Measurements from ENCODE around the gene TMEM259. TPM values are rescaled to one million over a fixed set of nuclear protein-coding genes. Genes with fewer than 3 reads are reported as not detected.

TMEM259 gene
- total and polyA plus RNA-seq, 2 experiments from 2014 or later, result 82.8 to 196 TPM

DNA sequence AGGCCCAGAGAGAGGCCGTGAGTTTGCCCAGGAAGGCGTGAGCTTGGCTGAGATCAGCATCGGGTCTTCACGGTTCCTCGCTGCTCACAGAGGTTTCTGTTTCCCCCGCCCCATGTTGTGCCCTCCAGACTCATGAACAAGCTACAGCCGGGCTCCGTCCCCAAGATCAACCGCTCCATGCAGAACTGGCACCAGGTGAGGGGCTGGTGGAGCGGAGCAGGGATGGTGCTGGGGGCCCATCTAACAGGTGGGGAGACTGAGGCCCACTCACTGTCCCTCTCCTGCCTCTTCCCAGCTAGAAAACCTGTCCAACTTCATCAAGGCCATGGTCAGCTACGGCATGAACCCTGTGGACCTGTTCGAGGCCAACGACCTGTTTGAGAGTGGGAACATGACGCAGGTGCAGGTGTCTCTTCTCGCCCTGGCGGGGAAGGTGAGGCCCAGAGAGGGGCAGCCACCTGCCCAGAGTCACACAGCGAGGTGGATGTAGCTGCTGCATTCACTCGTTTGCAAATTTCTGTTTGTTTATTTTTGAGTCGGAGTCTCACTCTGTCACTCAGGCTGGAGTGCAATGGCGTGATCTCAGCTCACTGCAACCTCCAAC lies 11.4 kb upstream of the TMEM259 start:
- Mint-ChIP-seq H3K27ac (no peak overlapping the region), H3K4me1 (peaks cover 9% of the 10 kb centered on the region), H3K27me3 (ENCODE audit: insufficient read depth, low read depth, poor library complexity) (peaks cover 29% of the 10 kb centered on the region), H3K4me3 (no peak overlapping the region), H3K9me3 (no peaks in the 10 kb centered on the region; the same call in 2 of the 3 replicates), H3K36me3 (ENCODE audit: low read depth) (peaks cover 60% of the 10 kb centered on the region)
- Histone ChIP-seq H3K4me3 (no peak overlapping the region), H3K27me3 (ENCODE audit: insufficient read depth) (no peaks in the 10 kb centered on the region), H4K20me1 (replicated peaks; ENCODE audit: insufficient read depth) (peaks cover 24% of the 10 kb centered on the region; the same call in 1 of the 2 replicates), H3K9me2 (ENCODE audit: insufficient read depth) (no peaks in the 10 kb centered on the region), H3K4me1 (ENCODE audit: insufficient read depth) (peaks cover 4% of the 10 kb centered on the region), H2AFZ (no peak overlapping the region), H3K4me2 (no peak overlapping the region), H3K36me3 (ENCODE audit: insufficient read depth) (peaks cover 29% of the 10 kb centered on the region), H3K79me2 (replicated peaks; ENCODE audit: insufficient read depth) (peaks cover 42% of the 10 kb centered on the region), H3F3A (replicated peaks; ENCODE audit: low read depth) (peaks cover 30% of the 10 kb centered on the region), H3K27ac (ENCODE audit: low read depth) (no peak overlapping the region)
- ATAC-seq (no peak), DNase-seq (ENCODE audit: low spot score) (no peak)
- TF ChIP-seq ZNF331 (CRISPR knock-in tag; IDR thresholded peaks at IDR 0.05; ENCODE audit: low read depth) (no peak), CTCF (conservative IDR thresholded peaks at IDR 0.05; ENCODE audit: low read depth in 2 of 2) (no peak), JUNB (IDR thresholded peaks at IDR 0.05; ENCODE audit: unreplicated experiment) (no peak), STAT1 (IDR thresholded peaks at IDR 0.05; ENCODE audit: unreplicated experiment) (no peak), REST (IDR thresholded peaks at IDR 0.05; ENCODE audit: unreplicated experiment) (no peak), CREB1 (CRISPR knock-in tag; IDR thresholded peaks at IDR 0.05; ENCODE audit: low read depth) (no peak), POLR2AphosphoS5 (IDR thresholded peaks at IDR 0.05; ENCODE audit: low read depth) (no peak), ETS1 (IDR thresholded peaks at IDR 0.05) (no peak), EZH2 (IDR thresholded peaks at IDR 0.05; ENCODE audit: low read depth, unreplicated experiment) (no peak), ZNF114 (CRISPR knock-in tag; IDR thresholded peaks at IDR 0.05) (no peak), NANOG (IDR thresholded peaks at IDR 0.05; ENCODE audit: borderline replicate concordance) (no peak), EZH2phosphoT487 (IDR thresholded peaks at IDR 0.05; ENCODE audit: unreplicated experiment) (no peak)
- TF ChIP-seq, protein P1, sequence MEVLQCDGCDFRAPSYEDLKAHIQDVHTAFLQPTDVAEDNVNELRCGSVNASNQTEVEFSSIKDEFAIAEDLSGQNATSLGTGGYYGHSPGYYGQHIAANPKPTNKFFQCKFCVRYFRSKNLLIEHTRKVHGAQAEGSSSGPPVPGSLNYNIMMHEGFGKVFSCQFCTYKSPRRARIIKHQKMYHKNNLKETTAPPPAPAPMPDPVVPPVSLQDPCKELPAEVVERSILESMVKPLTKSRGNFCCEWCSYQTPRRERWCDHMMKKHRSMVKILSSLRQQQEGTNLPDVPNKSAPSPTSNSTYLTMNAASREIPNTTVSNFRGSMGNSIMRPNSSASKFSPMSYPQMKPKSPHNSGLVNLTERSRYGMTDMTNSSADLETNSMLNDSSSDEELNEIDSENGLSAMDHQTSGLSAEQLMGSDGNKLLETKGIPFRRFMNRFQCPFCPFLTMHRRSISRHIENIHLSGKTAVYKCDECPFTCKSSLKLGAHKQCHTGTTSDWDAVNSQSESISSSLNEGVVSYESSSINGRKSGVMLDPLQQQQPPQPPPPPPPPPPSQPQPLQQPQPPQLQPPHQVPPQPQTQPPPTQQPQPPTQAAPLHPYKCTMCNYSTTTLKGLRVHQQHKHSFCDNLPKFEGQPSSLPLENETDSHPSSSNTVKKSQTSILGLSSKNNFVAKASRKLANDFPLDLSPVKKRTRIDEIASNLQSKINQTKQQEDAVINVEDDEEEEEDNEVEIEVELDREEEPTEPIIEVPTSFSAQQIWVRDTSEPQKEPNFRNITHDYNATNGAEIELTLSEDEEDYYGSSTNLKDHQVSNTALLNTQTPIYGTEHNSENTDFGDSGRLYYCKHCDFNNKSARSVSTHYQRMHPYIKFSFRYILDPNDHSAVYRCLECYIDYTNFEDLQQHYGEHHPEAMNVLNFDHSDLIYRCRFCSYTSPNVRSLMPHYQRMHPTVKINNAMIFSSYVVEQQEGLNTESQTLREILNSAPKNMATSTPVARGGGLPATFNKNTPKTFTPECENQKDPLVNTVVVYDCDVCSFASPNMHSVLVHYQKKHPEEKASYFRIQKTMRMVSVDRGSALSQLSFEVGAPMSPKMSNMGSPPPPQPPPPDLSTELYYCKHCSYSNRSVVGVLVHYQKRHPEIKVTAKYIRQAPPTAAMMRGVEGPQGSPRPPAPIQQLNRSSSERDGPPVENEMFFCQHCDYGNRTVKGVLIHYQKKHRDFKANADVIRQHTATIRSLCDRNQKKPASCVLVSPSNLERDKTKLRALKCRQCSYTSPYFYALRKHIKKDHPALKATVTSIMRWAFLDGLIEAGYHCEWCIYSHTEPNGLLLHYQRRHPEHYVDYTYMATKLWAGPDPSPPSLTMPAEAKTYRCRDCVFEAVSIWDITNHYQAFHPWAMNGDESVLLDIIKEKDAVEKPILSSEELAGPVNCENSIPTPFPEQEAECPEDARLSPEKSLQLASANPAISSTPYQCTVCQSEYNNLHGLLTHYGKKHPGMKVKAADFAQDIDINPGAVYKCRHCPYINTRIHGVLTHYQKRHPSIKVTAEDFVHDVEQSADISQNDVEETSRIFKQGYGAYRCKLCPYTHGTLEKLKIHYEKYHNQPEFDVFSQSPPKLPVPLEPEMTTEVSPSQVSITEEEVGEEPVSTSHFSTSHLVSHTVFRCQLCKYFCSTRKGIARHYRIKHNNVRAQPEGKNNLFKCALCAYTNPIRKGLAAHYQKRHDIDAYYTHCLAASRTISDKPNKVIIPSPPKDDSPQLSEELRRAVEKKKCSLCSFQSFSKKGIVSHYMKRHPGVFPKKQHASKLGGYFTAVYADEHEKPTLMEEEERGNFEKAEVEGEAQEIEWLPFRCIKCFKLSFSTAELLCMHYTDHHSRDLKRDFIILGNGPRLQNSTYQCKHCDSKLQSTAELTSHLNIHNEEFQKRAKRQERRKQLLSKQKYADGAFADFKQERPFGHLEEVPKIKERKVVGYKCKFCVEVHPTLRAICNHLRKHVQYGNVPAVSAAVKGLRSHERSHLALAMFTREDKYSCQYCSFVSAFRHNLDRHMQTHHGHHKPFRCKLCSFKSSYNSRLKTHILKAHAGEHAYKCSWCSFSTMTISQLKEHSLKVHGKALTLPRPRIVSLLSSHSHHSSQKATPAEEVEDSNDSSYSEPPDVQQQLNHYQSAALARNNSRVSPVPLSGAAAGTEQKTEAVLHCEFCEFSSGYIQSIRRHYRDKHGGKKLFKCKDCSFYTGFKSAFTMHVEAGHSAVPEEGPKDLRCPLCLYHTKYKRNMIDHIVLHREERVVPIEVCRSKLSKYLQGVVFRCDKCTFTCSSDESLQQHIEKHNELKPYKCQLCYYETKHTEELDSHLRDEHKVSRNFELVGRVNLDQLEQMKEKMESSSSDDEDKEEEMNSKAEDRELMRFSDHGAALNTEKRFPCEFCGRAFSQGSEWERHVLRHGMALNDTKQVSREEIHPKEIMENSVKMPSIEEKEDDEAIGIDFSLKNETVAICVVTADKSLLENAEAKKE (CRISPR knock-in tag; IDR thresholded peaks at IDR 0.05), result no peak

Data from GM23338 (cell line).